ENCODE results near the gene WDR70. TPM values are rescaled to one million over a fixed set of nuclear protein-coding genes. Genes with fewer than 3 reads are reported as not detected.
A peak's percentile ranks its signal among the peaks of the same experiment; 100 is the strongest.

The WDR70 gene
- total RNA-seq, 1 donor from 2014 or later, result 43.7 TPM

GRCh38 chr5:37724395-37725125 lies 345.4 kb downstream of the WDR70 start:
- DNase-seq (ENCODE audit: low spot score) (no peak), ATAC-seq (no peak)
- intact Hi-C loops (cut with DNase I), result no loop called here

GRCh38 chr5:37725185-37725584 lies 346.1 kb downstream of the WDR70 start:
- ATAC-seq (no peak), DNase-seq (ENCODE audit: low spot score) (no peak)

GRCh38 chr5:37727238-37727637 lies 348.1 kb downstream of the WDR70 start:
- no peak for DNase-seq (ENCODE audit: low spot score)

More at GRCh38 chr5:37725185-37725584, 346.1 kb downstream of the WDR70 start:
- intact Hi-C loops (cut with DNase I), result no loop called here

GRCh38 chr5:37730896-37731455 lies 351.9 kb downstream of the WDR70 start:
- intact Hi-C loops (cut with DNase I), result no loop called here
- no peak for DNase-seq (ENCODE audit: low spot score)
- ATAC-seq, result no peak

More at GRCh38 chr5:37727238-37727637, 348.1 kb downstream of the WDR70 start:
- ATAC-seq, result no peak
- intact Hi-C loops (cut with DNase I), result no loop called here

GRCh38 chr5:37734114-37734513 lies 355.0 kb downstream of the WDR70 start:
- no peak for DNase-seq (ENCODE audit: low spot score)
- ATAC-seq, result no peak
- intact Hi-C loops (cut with DNase I), result no loop called here

GRCh38 chr5:37735649-37736347 lies 356.7 kb downstream of the WDR70 start:
- intact Hi-C loops (cut with DNase I), result no loop called here
- ATAC-seq (no peak), DNase-seq (ENCODE audit: low spot score) (no peak)

GRCh38 chr5:37736397-37736796 lies 357.3 kb downstream of the WDR70 start:
- ATAC-seq, result no peak
- DNase-seq (ENCODE audit: low spot score), result no peak
- intact Hi-C loops (cut with DNase I), result no loop called here

GRCh38 chr5:37737326-37738056 lies 358.4 kb downstream of the WDR70 start:
- DNase-seq (ENCODE audit: low spot score), result no peak
- no peak for ATAC-seq
- intact Hi-C loops (cut with DNase I), result no loop called here

- DNase-seq (ENCODE audit: low spot score) (no peak), ATAC-seq (peak; percentile 71)
- intact Hi-C loops (cut with DNase I), result no loop called here
These were observed 359.1 kb downstream of the WDR70 start for GRCh38 chr5:37738057-37738691.

GRCh38 chr5:37738865-37739488 lies 359.9 kb downstream of the WDR70 start:
- no peak for ATAC-seq
- intact Hi-C loops (cut with DNase I), result no loop called here
- no peak for DNase-seq (ENCODE audit: low spot score)

- ATAC-seq (peak; percentile 88), DNase-seq (ENCODE audit: low spot score) (no peak)
- intact Hi-C loops (cut with DNase I), result no loop called here
These were observed 360.7 kb downstream of the WDR70 start for GRCh38 chr5:37739817-37740261.

GRCh38 chr5:37740331-37741066 lies 361.4 kb downstream of the WDR70 start:
- intact Hi-C loops (cut with DNase I), result no loop called here
- ATAC-seq (peak; percentile 47), DNase-seq (ENCODE audit: low spot score) (no peak)

- ATAC-seq (no peak), DNase-seq (ENCODE audit: low spot score) (no peak)
- intact Hi-C loops (cut with DNase I), result no loop called here
These were observed 363.0 kb downstream of the WDR70 start for GRCh38 chr5:37742111-37742510.

- no peak for ATAC-seq
- intact Hi-C loops (cut with DNase I), result no loop called here
- DNase-seq (ENCODE audit: low spot score), result no peak
These were observed 372.1 kb downstream of the WDR70 start for GRCh38 chr5:37751227-37751626.

- intact Hi-C loops (cut with DNase I), result no loop called here
- ATAC-seq, result no peak
- no peak for DNase-seq (ENCODE audit: low spot score)
These were observed 375.9 kb downstream of the WDR70 start for GRCh38 chr5:37754976-37755375.

- intact Hi-C loops (cut with DNase I), result no loop called here
- DNase-seq (ENCODE audit: low spot score), result no peak
- ATAC-seq, result no peak
These were observed 376.5 kb downstream of the WDR70 start for GRCh38 chr5:37755581-37755980.

- DNase-seq (ENCODE audit: low spot score) (no peak), ATAC-seq (no peak)
- intact Hi-C loops (cut with DNase I), result no loop called here
These were observed 377.1 kb downstream of the WDR70 start for GRCh38 chr5:37756248-37756647.

GRCh38 chr5:37757980-37758582 lies 379.0 kb downstream of the WDR70 start:
- no peak for DNase-seq (ENCODE audit: low spot score)
- intact Hi-C loops (cut with DNase I), result no loop called here

More at GRCh38 chr5:37757980-37758582, 379.0 kb downstream of the WDR70 start:
- ATAC-seq, result no peak

All from sciatic nerve (tissue), 2 donors.